ENCODE data around the gene TBC1D2B.
"Not testable (repeated sequence)": the region's sequence is repeated elsewhere in the genome, so short reads cannot be mapped to it uniquely, and the experiment has no call there.

TBC1D2B gene

DNA sequence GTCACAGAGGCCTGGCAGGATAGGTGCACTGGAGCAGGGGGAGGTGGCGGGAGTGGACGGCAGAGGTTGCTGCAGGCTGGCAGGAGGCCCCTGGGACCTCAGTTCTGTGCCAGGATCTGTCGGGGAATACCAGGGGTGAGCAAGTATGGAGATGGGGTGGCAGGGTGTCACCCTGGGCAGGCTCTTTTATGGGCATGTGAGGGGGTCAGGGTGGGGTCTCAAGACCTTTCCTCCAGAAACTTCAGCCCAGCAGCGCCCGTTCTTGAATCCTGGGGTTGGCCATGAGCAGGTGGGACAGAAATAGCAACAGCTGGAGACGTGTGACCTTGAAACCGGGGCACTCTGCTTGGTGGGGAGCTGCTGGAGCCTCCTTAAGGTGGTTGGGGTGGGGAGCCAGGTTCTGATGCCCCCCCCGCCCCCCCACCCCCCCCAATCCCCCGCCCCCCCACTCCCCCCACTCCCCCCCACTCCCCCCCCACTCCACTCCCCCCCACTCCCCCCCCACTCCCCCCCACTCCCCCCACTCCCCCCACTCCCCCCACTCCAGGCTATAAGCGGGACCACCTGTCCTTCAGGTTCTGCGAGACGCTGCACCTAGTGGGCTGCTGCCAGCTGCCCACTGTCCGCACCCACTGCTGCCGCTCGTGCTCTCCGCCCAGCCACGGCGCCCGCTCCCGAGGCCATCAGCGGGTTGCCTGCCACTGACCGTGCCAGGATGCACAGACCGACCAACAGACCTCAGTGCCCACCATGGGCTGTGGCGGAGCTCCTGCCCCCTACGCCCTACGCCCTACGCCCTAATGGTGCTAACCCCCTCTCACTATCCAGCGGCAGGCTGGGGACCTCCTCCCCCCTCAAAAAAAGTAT, 84.9 kb downstream of the TBC1D2B start:
- H3K4me3 ChIP-seq (ENCODE audit: low read depth, low read length), result no peak overlapping the region
- TF ChIP-seq, protein P1, sequence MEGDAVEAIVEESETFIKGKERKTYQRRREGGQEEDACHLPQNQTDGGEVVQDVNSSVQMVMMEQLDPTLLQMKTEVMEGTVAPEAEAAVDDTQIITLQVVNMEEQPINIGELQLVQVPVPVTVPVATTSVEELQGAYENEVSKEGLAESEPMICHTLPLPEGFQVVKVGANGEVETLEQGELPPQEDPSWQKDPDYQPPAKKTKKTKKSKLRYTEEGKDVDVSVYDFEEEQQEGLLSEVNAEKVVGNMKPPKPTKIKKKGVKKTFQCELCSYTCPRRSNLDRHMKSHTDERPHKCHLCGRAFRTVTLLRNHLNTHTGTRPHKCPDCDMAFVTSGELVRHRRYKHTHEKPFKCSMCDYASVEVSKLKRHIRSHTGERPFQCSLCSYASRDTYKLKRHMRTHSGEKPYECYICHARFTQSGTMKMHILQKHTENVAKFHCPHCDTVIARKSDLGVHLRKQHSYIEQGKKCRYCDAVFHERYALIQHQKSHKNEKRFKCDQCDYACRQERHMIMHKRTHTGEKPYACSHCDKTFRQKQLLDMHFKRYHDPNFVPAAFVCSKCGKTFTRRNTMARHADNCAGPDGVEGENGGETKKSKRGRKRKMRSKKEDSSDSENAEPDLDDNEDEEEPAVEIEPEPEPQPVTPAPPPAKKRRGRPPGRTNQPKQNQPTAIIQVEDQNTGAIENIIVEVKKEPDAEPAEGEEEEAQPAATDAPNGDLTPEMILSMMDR (IDR thresholded peaks at IDR 0.05; ENCODE audit: low read depth, low read length), result no peak

- not testable (repeated sequence) for H3K4me3 ChIP-seq (ENCODE audit: low read depth, low read length)
Observed at GRCh38 chr15:77991658-77992201, 85.8 kb downstream of the TBC1D2B start.

- no peak overlapping the region for H3K4me3 ChIP-seq (ENCODE audit: low read depth, low read length)
- TF ChIP-seq, protein P1 (IDR thresholded peaks at IDR 0.05; ENCODE audit: low read depth, low read length), result no peak
Observed at GRCh38 chr15:77991029-77991406, 86.5 kb downstream of the TBC1D2B start.

- TF ChIP-seq, protein P1 (IDR thresholded peaks at IDR 0.05; ENCODE audit: low read depth, low read length), result no peak
- no peak overlapping the region for H3K4me3 ChIP-seq (ENCODE audit: low read depth, low read length)
Observed at GRCh38 chr15:77989296-77990143, 88.0 kb downstream of the TBC1D2B start.

DNA sequence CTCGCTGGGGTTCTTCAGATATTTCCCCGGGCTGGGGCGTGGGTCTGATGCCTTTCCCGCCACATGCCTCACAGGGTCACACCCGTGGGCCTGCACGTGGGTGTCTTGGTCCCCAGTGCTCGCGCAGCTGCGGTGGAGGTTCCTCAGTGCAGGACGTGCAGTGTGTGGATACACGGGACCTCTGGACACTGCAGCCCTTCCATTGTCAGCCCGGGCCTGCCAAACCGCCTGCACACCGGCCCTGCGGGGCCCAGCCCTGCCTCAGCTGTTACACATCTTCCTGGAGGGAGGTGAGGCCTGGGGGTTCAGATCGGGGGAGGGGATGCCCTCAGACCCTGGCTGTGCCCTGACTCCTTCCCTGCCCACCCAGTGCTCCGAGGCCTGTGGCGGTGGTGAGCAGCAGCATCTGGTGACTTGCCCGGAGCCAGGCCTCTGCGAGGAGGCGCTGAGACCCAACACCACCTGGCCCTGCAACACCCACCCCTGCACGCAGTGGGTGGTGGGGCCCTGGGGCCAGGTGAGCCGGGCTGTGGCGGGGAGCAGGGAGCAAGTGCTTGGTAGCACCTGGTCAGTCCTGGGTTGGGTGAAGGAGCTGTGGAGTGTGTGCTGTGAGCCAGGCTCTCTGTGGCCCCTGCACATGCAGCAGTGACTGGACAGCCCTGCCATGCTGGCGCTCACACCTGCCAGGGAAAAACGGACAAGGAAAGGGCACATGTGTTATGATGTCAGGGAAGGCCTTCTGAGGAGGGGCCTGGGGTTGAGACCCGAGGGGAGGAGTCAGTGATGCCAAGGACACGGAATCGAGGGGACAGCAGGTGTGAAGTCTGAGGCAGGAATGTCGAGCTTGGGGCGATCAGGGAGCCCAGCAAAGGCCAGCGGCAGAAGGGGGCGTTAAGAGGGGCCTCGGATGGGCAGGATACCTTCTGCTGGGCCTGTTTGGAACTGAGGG, 88.9 kb downstream of the TBC1D2B start:
- H3K4me3 ChIP-seq (ENCODE audit: low read depth, low read length), result no peak overlapping the region
- TF ChIP-seq, protein P1 (IDR thresholded peaks at IDR 0.05; ENCODE audit: low read depth, low read length), result no peak

GRCh38 chr15:77987765-77988136, 89.8 kb downstream of the TBC1D2B start:
- not testable (repeated sequence) for H3K4me3 ChIP-seq (ENCODE audit: low read depth, low read length)

GRCh38 chr15:77986891-77987764, 90.4 kb downstream of the TBC1D2B start:
- TF ChIP-seq, protein P1 (IDR thresholded peaks at IDR 0.05; ENCODE audit: low read depth, low read length), result no peak
- no peak overlapping the region for H3K4me3 ChIP-seq (ENCODE audit: low read depth, low read length)
